HCT116 (cell line): ENCODE measurements around the gene BFAR. TPM values are rescaled to one million over a fixed set of nuclear protein-coding genes. Genes with fewer than 3 reads are reported as not detected.

Experiments
- ATAC-seq: fragments of 200-7000 bp; cut with Tn5 transposase; 2 replicates; pipeline ENCODE4 v1.9.1; 2020; ENCODE audit warnings: mild to moderate bottlenecking, moderate library complexity
- BruUV-seq: library from RNA; stranded (reverse); fragments of 400-500 nt; replicated peaks from 2 replicates; lab custom pipeline; 2021; lab: Mats Ljungman, UMichigan
- CTCF ChIA-PET: fragments of 300-600 bp; sonication (Branson Sonifier 250); formaldehyde crosslinking; loops from one replicate; lab custom pipeline; 2021; ENCODE audit warnings: antibody characterized with exemption; lab: Charles Lee
- POLR2A ChIA-PET: fragments of 300-600, 350-600 bp; sonication (Branson Sonifier 250); formaldehyde crosslinking; loops from one replicate; lab custom pipeline; 2021; ENCODE audit warnings: antibody characterized with exemption; lab: Charles Lee
- RAD21 ChIA-PET, 2 experiments: fragments of 300-600 bp; sonication (Branson Sonifier 250); formaldehyde crosslinking; loops; one replicate each; lab custom pipeline; 2023; ENCODE audit warnings: low total read pairs in 2 of 2; ENCODE audit not compliant: uncharacterized antibody in 2 of 2, unreplicated experiment in 2 of 2, low non-redundant PET in 1 of 2; lab: Charles Lee
- DNase-seq: peaks from one replicate; pipeline ENCODE4 v3.0.0-alpha.2; 2010; ENCODE audit warnings: low read depth, low spot score
- H2AFZ ChIP-seq: fragments of 200-600 bp; shearing (Covaris generic), sonication (generic); 2 replicates; pipeline ENCODE4 v1.6.1; 2017; ENCODE audit warnings: low read depth, mixed run types, mixed read lengths, antibody characterized with exemption, low read length; ENCODE audit not compliant: poor library complexity, severe bottlenecking
- H3K27ac ChIP-seq: 2 replicates; pipeline ENCODE4 v1.5.1; 2012; ENCODE audit warnings: low read depth, low read length
- H3K27me3 ChIP-seq: fragments of 200-600 bp; sonication (generic); 2 replicates; pipeline ENCODE4 v1.6.1; 2016; ENCODE audit warnings: mixed run types, low read length, mixed read lengths; ENCODE audit not compliant: insufficient read depth
- H3K36me3 ChIP-seq, 2 experiments: fragments of 200-500 bp in 1 of 2; fragments of 200-600 bp in 1 of 2; sonication (Bioruptor generic) in 1 of 2; sonication (generic) in 1 of 2; 2 replicates each; pipeline versions ENCODE4 v1.5.1 to v1.6.1; 2014 to 2016; ENCODE audit warnings: low read length in 2 of 2, inconsistent platforms in 1 of 2, mixed read lengths in 1 of 2, mixed run types in 1 of 2; ENCODE audit not compliant: insufficient read depth in 2 of 2, control insufficient read depth in 1 of 2
- H3K4me1 ChIP-seq, 2 experiments: fragments of 200-600 bp in 1 of 2; sonication (generic) in 1 of 2; 2 replicates each; pipeline versions ENCODE4 v1.5.1 to v1.6.1; 2012 to 2017; ENCODE audit warnings: low read length in 2 of 2, inconsistent platforms in 1 of 2, mild to moderate bottlenecking in 1 of 2, mixed read lengths in 1 of 2, mixed run types in 1 of 2, moderate library complexity in 1 of 2; ENCODE audit not compliant: insufficient read depth in 2 of 2, control insufficient read depth in 1 of 2
- H3K4me2 ChIP-seq: fragments of 200-600 bp; sonication (generic); 2 replicates; pipeline ENCODE4 v1.6.1; 2017; ENCODE audit warnings: mixed run types, low read length, mixed read lengths
- H3K4me3 ChIP-seq, 2 experiments: fragments of 200-600 bp in 1 of 2; sonication (generic) in 1 of 2; replicated peaks in 1 of 2; 2 replicates each; pipeline ENCODE4 v1.5.1; 2011 to 2016; ENCODE audit warnings: low read length in 2 of 2, control low read depth in 1 of 2, low read depth in 1 of 2, mild to moderate bottlenecking in 1 of 2, mixed read lengths in 1 of 2, mixed run types in 1 of 2
- H3K79me2 ChIP-seq: fragments of 200-600 bp; sonication (generic); 2 replicates; pipeline ENCODE4 v1.6.1; 2017; ENCODE audit warnings: mild to moderate bottlenecking, mixed run types, low read length, moderate library complexity, mixed read lengths; ENCODE audit not compliant: insufficient read depth
- H3K9ac ChIP-seq: fragments of 200-600 bp; sonication (generic); 2 replicates; pipeline ENCODE4 v1.6.1; 2016; ENCODE audit warnings: low read length, mixed read lengths
- H3K9me2 ChIP-seq: fragments of 200-600 bp; sonication (generic), shearing (Covaris generic); 2 replicates; pipeline ENCODE4 v1.6.1; 2017; ENCODE audit warnings: mixed run types, mild to moderate bottlenecking, moderate library complexity; ENCODE audit not compliant: insufficient read depth
- H3K9me3 ChIP-seq, 2 experiments: fragments of 200-500 bp in 1 of 2; fragments of 200-600 bp in 1 of 2; sonication (Bioruptor generic) in 1 of 2; sonication (generic) in 1 of 2; 2 replicates each; pipeline ENCODE4 v1.6.1; 2014 to 2017; ENCODE audit warnings: low read length in 2 of 2, mixed read lengths in 2 of 2, inconsistent platforms in 1 of 2, low read depth in 1 of 2, mild to moderate bottlenecking in 1 of 2, mixed run types in 1 of 2, moderate library complexity in 1 of 2; ENCODE audit not compliant: control insufficient read depth in 1 of 2, insufficient read depth in 1 of 2
- H4K20me1 ChIP-seq: fragments of 200-600 bp; sonication (generic), shearing (Covaris generic); 2 replicates; pipeline ENCODE4 v1.6.1; 2017; ENCODE audit warnings: mixed run types, mild to moderate bottlenecking, moderate library complexity; ENCODE audit not compliant: insufficient read depth
- ATF3 ChIP-seq: IDR thresholded peaks from 2 replicates; pipeline ENCODE4 v1.6.1; 2012
- CEBPB ChIP-seq: IDR thresholded peaks from 2 replicates; pipeline ENCODE4 v1.6.1; 2012; ENCODE audit warnings: low read depth
- CTCF ChIP-seq, 3 experiments: fragments of 200-600 bp in 1 of 3; sonication (generic) in 1 of 3; IDR thresholded peaks in 2 of 3; conservative IDR thresholded peaks in 1 of 3; 2 replicates each; pipeline ENCODE4 v1.5.1; 2012 to 2017; ENCODE audit warnings: low read depth in 2 of 3, low read length in 2 of 3, antibody characterized with exemption in 1 of 3, borderline replicate concordance in 1 of 3, control low read depth in 1 of 3, mild to moderate bottlenecking in 1 of 3, mixed read lengths in 1 of 3, mixed run types in 1 of 3, moderate library complexity in 1 of 3; ENCODE audit not compliant: insufficient read depth in 1 of 3
- EGR1 ChIP-seq: IDR thresholded peaks from 2 replicates; pipeline ENCODE4 v1.6.1; 2012; ENCODE audit warnings: low read depth
- ELF1 ChIP-seq: IDR thresholded peaks from 2 replicates; pipeline ENCODE4 v1.6.1; 2012; ENCODE audit warnings: low read depth, borderline replicate concordance
- EZH2 ChIP-seq: fragments of 200-600 bp; sonication (generic); IDR thresholded peaks from 2 replicates; pipeline ENCODE4 v1.6.1; 2017; ENCODE audit warnings: antibody characterized with exemption, mixed run types
- EZH2phosphoT487 ChIP-seq: fragments of 200-600 bp; IDR thresholded peaks from 2 replicates; pipeline ENCODE4 v1.6.1; 2018; ENCODE audit warnings: antibody characterized with exemption, borderline replicate concordance
- POLR2A ChIP-seq: IDR thresholded peaks from 2 replicates; pipeline ENCODE4 v1.7.0; 2011; ENCODE audit warnings: borderline replicate concordance; ENCODE audit not compliant: insufficient read depth, insufficient read length; ENCODE audit errors: extremely low read depth
- POLR2AphosphoS5 ChIP-seq: IDR thresholded peaks from 2 replicates; pipeline ENCODE4 v1.6.1; 2011; ENCODE audit warnings: mild to moderate bottlenecking, low read depth, low read length, moderate library complexity
- REST ChIP-seq: IDR thresholded peaks from 2 replicates; pipeline ENCODE4 v1.6.1; 2012; ENCODE audit warnings: low read depth
- SIN3A ChIP-seq: IDR thresholded peaks from 2 replicates; pipeline ENCODE4 v1.6.1; 2012; ENCODE audit warnings: low read depth
- SP1 ChIP-seq: IDR thresholded peaks from 2 replicates; pipeline ENCODE4 v1.6.1; 2012; ENCODE audit warnings: low read depth
- SRF ChIP-seq: IDR thresholded peaks from 2 replicates; pipeline ENCODE4 v1.6.1; 2012; ENCODE audit warnings: low read depth
- TCF7L2 ChIP-seq: IDR thresholded peaks from 2 replicates; pipeline ENCODE4 v1.7.0; 2011; ENCODE audit warnings: borderline replicate concordance, inconsistent platforms; ENCODE audit not compliant: insufficient read depth, insufficient read length; ENCODE audit errors: extremely low read depth
- ZFX ChIP-seq: fragments of 450-650 bp; IDR thresholded peaks from 2 replicates; pipeline ENCODE4 v1.6.1; 2017
- ZNF274 ChIP-seq: fragments of 200-500 bp; sonication (Bioruptor generic); IDR thresholded peaks from 2 replicates; pipeline ENCODE4 v1.6.1; 2014; ENCODE audit warnings: mild to moderate bottlenecking, low read depth, low read length, inconsistent platforms
- intact Hi-C: fragments of 100-400 bp; cut with micrococcal nuclease; formaldehyde crosslinking; loops from 2 replicates; pipeline ENCODE4 v1.10.0; 2022
- total RNA-seq: library from RNA; stranded (reverse); gene quantifications from one replicate; pipeline ENCODE4 v1.2.1, GENCODE V29; 2021; ENCODE audit not compliant: unreplicated experiment

BFAR gene
- total RNA-seq, 1 experiment from 2014 or later: 49.7 TPM

- H3K27ac ChIP-seq: no peak overlapping the region
- no peaks in the 10 kb centered on the region for H4K20me1 ChIP-seq
- DNase-seq: no peak
- POLR2A ChIA-PET: no interaction called here
- no peak for ATAC-seq
- no peak overlapping the region for H2AFZ ChIP-seq
- no peak overlapping the region for H3K9ac ChIP-seq
- no peaks in the 10 kb centered on the region for H3K27me3 ChIP-seq
- H3K36me3 ChIP-seq: peaks cover 45 to 55% of the 10 kb centered on the region in 2 experiments
- no peak overlapping the region for H3K4me3 ChIP-seq
- CTCF ChIA-PET: no interaction called here
- TF ChIP-seq CEBPB (no peak), EGR1 (no peak), EZH2phosphoT487 (no peak), ZNF274 (no peak), SRF (no peak), TCF7L2 (no peak), ZFX (no peak), SP1 (no peak), POLR2AphosphoS5 (no peak)
- H3K4me2 ChIP-seq: no peak overlapping the region
- RAD21 ChIA-PET: no interaction called here
- no peaks in the 10 kb centered on the region for H3K4me1 ChIP-seq
- no TSS peak for BruUV-seq
- no peaks in the 10 kb centered on the region for H3K9me3 ChIP-seq
- no peaks in the 10 kb centered on the region for H3K9me2 ChIP-seq
- intact Hi-C loops: no loop called here
- peaks cover 37% of the 10 kb centered on the region for H3K79me2 ChIP-seq
Measured at GRCh38 chr16:14649816-14650215, 17.1 kb downstream of the BFAR start.

GRCh38 chr16:14650629-14651028 lies 17.9 kb downstream of the BFAR start:
- H3K27me3 ChIP-seq: no peaks in the 10 kb centered on the region
- peaks cover 41 to 47% of the 10 kb centered on the region in 2 experiments for H3K36me3 ChIP-seq
- no peaks in the 10 kb centered on the region for H3K4me1 ChIP-seq
- no TSS peak for BruUV-seq
- H3K9me3 ChIP-seq: no peaks in the 10 kb centered on the region
- H3K4me3 ChIP-seq: no peak overlapping the region
- DNase-seq (no peak), ATAC-seq (no peak)
- CTCF ChIA-PET: no interaction called here
- RAD21 ChIA-PET: no interaction called here
- intact Hi-C loops: no loop called here
- no peaks in the 10 kb centered on the region for H3K9me2 ChIP-seq
- H3K4me2 ChIP-seq: no peak overlapping the region
- H3K27ac ChIP-seq: no peak overlapping the region
- POLR2A ChIA-PET: no interaction called here
- H3K9ac ChIP-seq: no peak overlapping the region
- H4K20me1 ChIP-seq: no peaks in the 10 kb centered on the region
- H3K79me2 ChIP-seq: peaks cover 31% of the 10 kb centered on the region
- no peak overlapping the region for H2AFZ ChIP-seq
- TF ChIP-seq TCF7L2 (no peak), EGR1 (no peak), SP1 (no peak), POLR2AphosphoS5 (no peak), ELF1 (no peak), ZFX (no peak), POLR2A (no peak), ATF3 (no peak), CTCF (IDR thresholded peaks at IDR 0.05 in 2 of 3, conservative IDR thresholded peaks at IDR 0.05 in 1 of 3; ENCODE audit: borderline replicate concordance in 1 of 3, insufficient read depth in 1 of 3, low read depth in 2 of 3, low read length in 2 of 3) (no peak), EZH2 (no peak), SIN3A (no peak), REST (no peak)
